Peyer's patch (tissue), 4 donors: ENCODE measurements around the gene PIGL. TPM values are rescaled to one million over a fixed set of nuclear protein-coding genes. Genes with fewer than 3 reads are reported as not detected.
"Not testable (repeated sequence)": the region's sequence is repeated elsewhere in the genome, so short reads cannot be mapped to it uniquely, and the experiment has no call there.

Experiments
- DNase-seq, 3 donors: peaks; one replicate each; pipeline ENCODE4 v3.0.0-alpha.2; 2017 to 2019
- H3K27ac ChIP-seq, 4 donors: fragments of 200-600 bp; sonication (generic); one replicate each; pipeline ENCODE4 v1.5.1; 2016 to 2019
- H3K27me3 ChIP-seq, 2 donors: fragments of 200-600 bp; sonication (generic); one replicate each; pipeline ENCODE4 v1.5.1; 2019
- H3K36me3 ChIP-seq, 3 donors: fragments of 200-600 bp; sonication (generic); one replicate each; pipeline ENCODE4 v1.5.1; 2016 to 2019
- H3K4me1 ChIP-seq, 4 donors: fragments of 200-600 bp; sonication (generic); one replicate each; pipeline ENCODE4 v1.5.1; 2016 to 2019
- H3K4me3 ChIP-seq, 4 donors: fragments of 200-600 bp; sonication (generic); 1 replicate in 3 of 4; 2 replicates in 1 of 4; pipeline ENCODE4 v1.5.1; 2016 to 2019; ENCODE audit warnings: mild to moderate bottlenecking in 1 of 4
- H3K9me3 ChIP-seq, 4 donors: fragments of 200-600 bp; sonication (generic); one replicate each; pipeline ENCODE4 v1.5.1; 2016 to 2019; ENCODE audit warnings: mild to moderate bottlenecking in 1 of 4
- POLR2A ChIP-seq, 2 donors: fragments of 450-650 bp; IDR thresholded peaks; one replicate each; pipeline ENCODE4 v1.5.1; 2017; ENCODE audit warnings: antibody characterized with exemption in 2 of 2, mild to moderate bottlenecking in 2 of 2, moderate library complexity in 2 of 2
- total RNA-seq, 4 donors: library from RNA; depleted of rRNA; stranded (reverse); fragments of >200 nt; gene quantifications; one replicate each; pipeline ENCODE4 v1.1.0, GENCODE V29; 2016
- TF ChIP-seq, protein P1 (sequence below), 6 experiments: fragments of 450-650 bp in 4 of 6; fragments of 200-600 bp in 2 of 6; sonication (generic) in 1 of 6; IDR thresholded peaks; one replicate each; pipeline ENCODE4 v1.5.1; 2017 to 2019; ENCODE audit warnings: antibody characterized with exemption in 6 of 6, mild to moderate bottlenecking in 3 of 6, moderate library complexity in 1 of 6

Gene PIGL
- total RNA-seq, 4 donors from 2014 or later, result 77.1 to 491 (median 144) TPM

DNA sequence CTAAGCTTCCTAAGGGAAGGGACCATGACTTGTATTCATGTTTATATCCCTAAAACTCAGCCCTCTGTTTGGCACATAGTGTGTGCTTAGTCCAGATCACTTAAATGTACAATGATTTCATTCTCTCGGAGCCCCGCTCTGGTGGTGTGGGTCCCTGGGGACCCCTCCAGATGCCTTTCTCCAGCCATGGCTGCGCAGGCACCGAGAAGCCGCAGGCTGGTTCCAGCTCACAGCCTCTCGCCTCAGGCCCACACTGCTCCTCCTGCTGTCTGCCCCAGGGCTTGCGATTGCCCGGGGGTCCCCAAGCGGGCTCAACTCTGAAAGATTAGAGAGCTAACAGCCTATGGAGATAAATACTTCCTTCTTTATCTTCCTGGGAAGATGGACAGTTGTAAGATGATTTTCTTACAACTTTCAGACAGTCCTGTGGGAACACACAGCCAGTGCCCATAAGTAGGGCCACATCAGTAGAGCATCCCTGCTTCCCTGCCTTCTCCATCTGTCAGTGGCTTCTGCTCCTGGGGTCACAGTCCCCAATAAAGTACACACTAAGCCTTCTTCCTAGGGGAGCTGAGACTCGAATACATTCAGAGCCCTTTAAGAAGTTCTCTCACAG lies 70.0 kb downstream of the PIGL start:
- Histone ChIP-seq H3K4me1 (peaks cover 11 to 55% (median 35%) of the 10 kb centered on the region in 4 donors), H3K27me3 (no peaks in the 10 kb centered on the region), H3K27ac (peak overlapping the region; percentile 85 to 98 (median 94)), H3K4me3 (no peak overlapping the region), H3K9me3 (no peaks in the 10 kb centered on the region), H3K36me3 (no peaks in the 10 kb centered on the region)
- DNase-seq, result peak in 2 of 3 donors; percentile 79 to 82
- TF ChIP-seq, protein P1, sequence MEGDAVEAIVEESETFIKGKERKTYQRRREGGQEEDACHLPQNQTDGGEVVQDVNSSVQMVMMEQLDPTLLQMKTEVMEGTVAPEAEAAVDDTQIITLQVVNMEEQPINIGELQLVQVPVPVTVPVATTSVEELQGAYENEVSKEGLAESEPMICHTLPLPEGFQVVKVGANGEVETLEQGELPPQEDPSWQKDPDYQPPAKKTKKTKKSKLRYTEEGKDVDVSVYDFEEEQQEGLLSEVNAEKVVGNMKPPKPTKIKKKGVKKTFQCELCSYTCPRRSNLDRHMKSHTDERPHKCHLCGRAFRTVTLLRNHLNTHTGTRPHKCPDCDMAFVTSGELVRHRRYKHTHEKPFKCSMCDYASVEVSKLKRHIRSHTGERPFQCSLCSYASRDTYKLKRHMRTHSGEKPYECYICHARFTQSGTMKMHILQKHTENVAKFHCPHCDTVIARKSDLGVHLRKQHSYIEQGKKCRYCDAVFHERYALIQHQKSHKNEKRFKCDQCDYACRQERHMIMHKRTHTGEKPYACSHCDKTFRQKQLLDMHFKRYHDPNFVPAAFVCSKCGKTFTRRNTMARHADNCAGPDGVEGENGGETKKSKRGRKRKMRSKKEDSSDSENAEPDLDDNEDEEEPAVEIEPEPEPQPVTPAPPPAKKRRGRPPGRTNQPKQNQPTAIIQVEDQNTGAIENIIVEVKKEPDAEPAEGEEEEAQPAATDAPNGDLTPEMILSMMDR (IDR thresholded peaks at IDR 0.05), result no peak
- TF ChIP-seq POLR2A (IDR thresholded peaks at IDR 0.05), result no peak

DNA sequence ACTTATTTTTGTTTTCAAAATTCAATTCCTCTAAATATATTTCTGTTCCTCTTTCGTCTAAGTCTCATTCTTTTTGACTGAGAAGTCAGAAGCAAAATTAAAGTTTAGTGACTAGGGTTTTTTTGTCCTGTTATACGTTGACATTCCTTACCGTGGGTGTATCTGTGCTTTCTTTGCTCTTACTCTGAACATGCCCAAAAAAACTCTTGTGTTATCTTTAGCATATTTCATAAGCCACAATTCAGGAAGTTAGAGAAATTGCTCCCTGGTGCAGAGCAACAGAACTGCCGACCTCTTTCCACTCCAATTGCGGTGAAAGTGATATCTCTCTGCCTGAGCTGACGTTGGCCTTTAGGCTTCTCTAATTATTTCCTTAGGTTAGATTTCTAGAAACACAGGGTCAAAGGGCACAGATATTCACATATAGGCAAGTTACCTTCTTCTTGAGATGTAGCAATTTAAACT lies 70.6 kb downstream of the PIGL start:
- peak in 2 of 3 donors; percentile 38 to 56 for DNase-seq
- TF ChIP-seq, protein P1 (IDR thresholded peaks at IDR 0.05), result peak in 2 of 6 experiments; percentile 14 to 27
- TF ChIP-seq POLR2A (IDR thresholded peaks at IDR 0.05), result peak in 1 of 2 donors; percentile 24
- no peaks in the 10 kb centered on the region for H3K9me3 ChIP-seq
- H3K4me3 ChIP-seq, result no peak overlapping the region
- H3K27ac ChIP-seq, result peak overlapping the region; percentile 85 to 98 (median 94)
- peaks cover 11 to 55% (median 35%) of the 10 kb centered on the region in 4 donors for H3K4me1 ChIP-seq
- H3K27me3 ChIP-seq, result no peaks in the 10 kb centered on the region
- no peaks in the 10 kb centered on the region for H3K36me3 ChIP-seq

DNA sequence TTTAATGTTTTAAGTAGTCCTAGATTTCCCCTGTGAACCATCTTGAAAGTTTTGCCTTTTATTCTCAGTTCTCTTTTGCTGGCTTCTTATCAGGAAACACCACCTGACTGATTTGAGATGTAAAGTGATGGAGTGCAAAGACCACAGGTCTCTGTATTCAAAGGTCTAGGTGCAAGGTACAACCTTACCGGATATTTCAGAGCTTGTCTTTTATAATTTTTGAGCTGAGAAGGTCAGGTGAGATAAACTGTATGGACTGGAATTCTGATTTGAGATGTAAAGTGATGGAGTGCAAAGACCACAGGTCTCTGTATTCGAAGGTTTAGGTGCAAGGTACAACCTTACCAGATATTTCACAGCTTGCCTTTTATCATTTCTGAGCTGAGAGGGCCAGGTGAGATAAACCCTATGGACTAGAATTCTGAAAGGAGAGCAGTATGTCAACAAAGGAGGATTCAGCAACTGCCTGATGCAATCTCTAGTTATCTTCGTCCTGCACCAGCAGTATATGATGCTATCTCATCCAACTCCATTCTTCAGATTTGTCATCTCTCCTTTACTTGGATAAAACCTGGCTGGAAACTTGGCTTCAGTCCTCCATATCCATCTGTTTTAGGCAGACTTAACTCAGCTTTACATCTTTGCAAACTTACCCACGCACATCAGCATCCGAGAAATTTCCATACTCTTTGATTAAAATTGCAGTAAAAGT lies 72.0 kb downstream of the PIGL start:
- H3K27ac ChIP-seq, result peak overlapping the region; percentile 69 to 98 (median 88)
- TF ChIP-seq, protein P1 (IDR thresholded peaks at IDR 0.05), result no peak
- TF ChIP-seq POLR2A (IDR thresholded peaks at IDR 0.05), result no peak
- H3K4me1 ChIP-seq, result peaks cover 11 to 55% (median 35%) of the 10 kb centered on the region in 4 donors
- no peaks in the 10 kb centered on the region for H3K27me3 ChIP-seq
- H3K4me3 ChIP-seq, result no peak overlapping the region
- DNase-seq, result peak in 1 of 3 donors; percentile 46
- H3K36me3 ChIP-seq, result no peaks in the 10 kb centered on the region
- no peaks in the 10 kb centered on the region for H3K9me3 ChIP-seq

DNA sequence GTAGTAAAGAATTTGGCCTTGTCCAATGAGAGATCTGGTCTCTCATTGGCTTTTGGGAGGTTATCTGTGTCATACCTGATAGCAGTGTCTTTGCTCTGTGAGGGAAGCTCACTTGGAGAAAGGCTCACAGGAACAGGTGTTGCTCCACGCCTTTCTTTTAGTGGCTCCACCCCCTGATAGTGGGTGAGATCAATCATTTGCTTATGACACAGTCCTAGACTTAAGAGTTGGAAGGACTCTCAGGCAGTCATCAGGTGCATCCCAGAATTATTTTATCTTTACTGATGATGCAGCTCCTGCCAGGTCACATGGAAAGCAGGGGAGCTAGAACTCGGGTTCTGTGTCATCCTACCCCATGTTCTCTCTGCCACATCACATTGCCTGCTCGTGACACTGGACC lies 76.9 kb downstream of the PIGL start:
- H3K27ac ChIP-seq, result peak overlapping the region in 3 of 4 donors; percentile 16 to 83 (median 47)
- H3K9me3 ChIP-seq, result no peaks in the 10 kb centered on the region
- peak in 1 of 3 donors; percentile 79 for DNase-seq
- peaks cover 3 to 39% (median 4%) of the 10 kb centered on the region in 4 donors for H3K4me1 ChIP-seq
- TF ChIP-seq, protein P1 (IDR thresholded peaks at IDR 0.05), result no peak
- no peak for TF ChIP-seq POLR2A (IDR thresholded peaks at IDR 0.05)
- no peak overlapping the region for H3K4me3 ChIP-seq
- no peaks in the 10 kb centered on the region for H3K36me3 ChIP-seq
- H3K27me3 ChIP-seq, result no peaks in the 10 kb centered on the region

DNA sequence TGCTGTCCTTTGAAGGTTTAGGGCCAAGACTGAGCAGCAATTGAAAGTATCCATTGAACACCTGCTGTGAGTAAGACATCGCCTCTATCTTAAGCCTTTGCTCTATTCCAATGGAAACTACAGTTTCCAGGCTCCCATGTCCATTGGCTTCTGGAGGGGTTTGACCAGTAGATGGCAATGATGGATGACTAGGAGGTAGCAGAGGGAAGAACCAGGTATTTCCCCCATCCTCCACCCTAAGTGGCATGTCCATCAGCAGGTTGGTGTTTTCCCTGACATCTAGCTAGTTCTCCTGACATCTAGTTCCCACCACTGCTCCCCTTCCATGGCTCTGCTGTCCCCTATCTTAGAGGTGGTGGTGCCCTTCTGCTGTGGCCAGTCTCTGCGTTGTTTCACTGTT lies 77.5 kb downstream of the PIGL start:
- DNase-seq, result peak in 1 of 3 donors; percentile 26
- Histone ChIP-seq H3K27me3 (no peaks in the 10 kb centered on the region), H3K36me3 (no peaks in the 10 kb centered on the region), H3K27ac (peak overlapping the region in 3 of 4 donors; percentile 16 to 83 (median 47)), H3K4me1 (peaks cover under 1 to 33% (median 4%) of the 10 kb centered on the region in 4 donors), H3K9me3 (no peaks in the 10 kb centered on the region), H3K4me3 (no peak overlapping the region)
- no peak for TF ChIP-seq POLR2A (IDR thresholded peaks at IDR 0.05)
- TF ChIP-seq, protein P1 (IDR thresholded peaks at IDR 0.05), result no peak

DNA sequence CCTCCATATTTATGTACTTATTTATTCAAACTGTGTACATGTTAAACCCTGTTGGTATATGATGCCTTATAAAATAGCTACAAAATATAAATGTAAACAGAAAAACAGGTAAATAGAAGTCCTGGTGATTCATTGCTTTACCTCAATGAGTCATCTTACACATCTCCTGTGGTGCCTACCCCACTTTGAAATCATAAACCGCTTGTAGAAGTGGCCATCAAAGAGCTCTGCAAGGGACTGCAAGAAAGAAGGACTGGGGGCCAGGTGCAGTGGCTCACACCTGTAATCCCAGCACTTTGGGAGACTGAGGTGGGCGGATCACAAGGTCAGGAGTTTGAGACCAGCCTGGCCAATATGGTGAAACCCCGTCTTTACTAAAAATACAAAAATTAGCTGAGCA lies 79.1 kb downstream of the PIGL start:
- DNase-seq, result peak in 1 of 3 donors; percentile 43
- not testable (repeated sequence) for H3K9me3 ChIP-seq, H3K36me3 ChIP-seq, H3K27me3 ChIP-seq, H3K4me3 ChIP-seq
- H3K4me1 ChIP-seq, result peaks cover 0 to 23% (median 2%) of the 10 kb centered on the region in 4 donors
- H3K27ac ChIP-seq, result peak overlapping the region in 3 of 4 donors; percentile 36 to 86 (median 77)
